Measurements from ENCODE around the gene AFF3.
"Not testable (repeated sequence)": the region's sequence is repeated elsewhere in the genome, so short reads cannot be mapped to it uniquely, and the experiment has no call there.

The AFF3 gene

GRCh38 chr2:99765731-99766318 lies 376.6 kb downstream of the AFF3 start:
- no peak for DNase-seq

GRCh38 chr2:99763764-99764163 lies 378.6 kb downstream of the AFF3 start:
- no peak for DNase-seq

DNA sequence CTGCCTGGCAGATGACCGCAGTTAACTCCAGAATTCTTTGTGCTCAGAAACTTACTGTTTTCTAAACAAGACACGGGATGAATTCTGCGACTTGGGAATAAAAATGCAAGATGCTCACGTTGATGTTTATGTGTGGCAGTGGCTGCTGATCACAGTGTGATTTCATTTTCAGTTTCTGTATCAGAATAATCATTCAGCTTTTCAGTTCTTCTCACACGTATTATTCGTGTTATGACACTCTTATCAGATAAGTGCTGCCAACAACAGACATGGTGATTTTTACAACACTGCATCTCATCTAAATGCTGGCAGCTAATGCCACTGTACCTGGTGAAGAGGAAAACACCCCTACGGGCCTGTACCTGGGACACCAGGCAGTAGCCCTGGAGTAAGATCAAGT lies 379.7 kb downstream of the AFF3 start:
- DNase-seq: no peak

GRCh38 chr2:99757611-99758114 lies 384.7 kb downstream of the AFF3 start:
- DNase-seq: no peak

DNA sequence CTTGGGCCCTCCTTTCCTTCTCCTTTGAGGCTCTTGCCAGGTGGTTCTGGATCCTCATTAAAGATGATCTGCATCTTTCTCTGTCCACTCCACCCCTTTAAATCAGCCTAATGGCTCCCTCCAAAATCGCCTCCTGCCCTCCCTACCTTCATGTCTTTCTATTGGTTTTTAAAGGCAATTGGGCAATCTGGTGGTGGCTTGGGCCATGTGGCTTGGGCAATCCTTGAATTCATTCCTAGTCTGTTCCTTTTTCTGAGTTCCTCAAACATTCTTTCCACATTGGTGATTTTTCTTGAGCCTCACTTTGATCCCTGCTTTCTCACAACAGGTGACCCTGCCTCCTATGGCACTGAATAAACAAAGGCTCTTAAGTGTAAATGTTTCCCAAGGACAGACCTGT lies 386.3 kb downstream of the AFF3 start:
- no peak for DNase-seq

DNA sequence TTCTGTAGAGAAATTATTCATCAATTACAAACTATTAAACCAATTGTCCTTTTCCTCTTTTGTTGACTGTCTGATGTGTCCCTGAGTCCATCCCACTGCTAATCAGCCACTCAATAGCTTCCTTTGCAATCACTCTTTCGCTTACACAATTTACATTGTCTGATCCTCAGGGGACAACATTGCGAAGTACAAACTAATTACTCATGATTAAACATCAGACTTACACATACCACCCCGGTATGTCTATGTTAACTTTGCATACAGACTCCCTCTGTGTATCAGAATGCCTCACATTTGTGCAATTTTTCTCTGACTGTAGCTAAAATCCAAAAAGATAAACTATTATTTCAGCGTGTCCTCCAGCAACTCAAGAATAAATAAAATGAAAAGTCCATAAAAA lies 388.2 kb downstream of the AFF3 start:
- DNase-seq: no peak

DNA sequence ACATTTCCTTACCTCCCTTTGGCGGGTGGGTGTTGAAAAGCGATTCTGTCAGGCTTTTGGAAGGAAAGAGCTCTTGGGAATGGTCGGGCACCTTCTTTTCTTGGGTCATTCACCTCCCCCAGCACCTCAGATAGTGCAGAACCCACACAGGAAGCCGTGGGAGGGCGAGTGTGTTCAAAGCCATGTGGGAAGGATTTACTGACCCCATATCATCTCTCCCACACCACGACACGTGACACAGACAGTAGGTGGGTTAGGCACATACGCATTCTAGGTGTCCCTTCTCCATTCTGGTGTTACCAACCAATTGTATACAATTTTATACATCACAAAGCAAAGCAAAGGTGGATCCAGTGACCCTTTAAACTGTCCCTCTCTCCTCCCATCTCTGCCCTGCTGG lies 388.9 kb downstream of the AFF3 start:
- DNase-seq: no peak

DNA sequence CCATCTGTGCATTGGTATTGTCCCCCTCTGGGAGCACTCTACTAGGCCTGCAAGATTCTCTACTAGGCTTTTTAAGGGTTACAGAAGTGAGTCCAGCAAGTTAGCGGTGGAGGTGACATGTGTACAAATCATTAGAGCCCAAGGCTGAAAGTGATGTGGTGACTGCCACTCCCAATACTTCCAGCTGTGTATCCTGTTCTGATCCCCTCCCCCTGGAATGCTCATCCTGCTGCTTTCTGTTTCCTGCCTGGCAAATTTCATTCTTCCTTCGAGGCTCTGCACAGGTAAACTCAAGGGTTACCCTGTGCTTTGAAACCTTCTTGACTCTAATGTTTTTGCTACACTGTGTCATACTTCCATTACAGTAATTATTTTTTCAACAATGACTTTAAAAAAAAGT lies 394.0 kb downstream of the AFF3 start:
- DNase-seq: no peak

- no peak for DNase-seq
These were observed 394.5 kb downstream of the AFF3 start for GRCh38 chr2:99747842-99748241.

- DNase-seq: peak in 4 of 56 donors; percentile 2 to 10 (median 6)
These were observed 399.2 kb downstream of the AFF3 start for GRCh38 chr2:99743146-99743545.

DNA sequence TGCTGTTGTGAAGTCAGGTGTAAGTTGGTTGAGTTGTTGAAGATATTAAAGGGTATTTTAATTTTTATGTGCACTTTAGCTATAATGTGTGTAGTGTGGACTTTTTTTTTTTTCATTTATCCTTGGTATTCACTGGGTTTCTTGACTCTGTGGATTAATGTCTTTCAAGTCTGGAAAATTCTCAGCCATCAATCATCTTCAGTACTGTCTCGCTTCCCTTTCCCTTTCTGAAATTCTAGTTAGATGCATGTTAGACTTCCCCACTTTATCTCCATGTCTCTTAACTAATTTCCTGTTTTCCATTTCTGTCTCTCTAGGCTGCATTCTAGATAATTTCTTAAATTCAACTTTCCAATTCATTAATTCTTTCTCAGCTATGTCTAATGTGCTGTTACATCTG lies 404.9 kb downstream of the AFF3 start:
- no peak for DNase-seq

DNA sequence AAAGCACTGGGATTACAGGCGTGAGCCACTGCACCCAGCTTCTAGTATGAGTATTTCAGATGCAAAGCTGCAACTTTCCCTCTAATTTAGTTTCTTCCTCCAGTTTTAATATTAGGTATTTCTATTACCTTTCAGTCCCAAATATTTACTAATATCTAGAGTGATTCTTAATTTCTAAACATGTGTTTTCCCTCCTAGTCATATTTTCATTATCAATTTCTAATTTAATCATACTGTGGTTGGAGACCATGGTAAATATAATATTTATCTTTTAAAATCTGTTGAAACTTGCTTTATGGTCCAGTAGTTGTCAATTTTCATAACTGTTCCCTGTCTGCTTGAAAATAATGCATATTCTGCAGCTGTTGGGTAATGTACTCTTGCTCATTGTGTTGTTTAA lies 406.6 kb downstream of the AFF3 start:
- DNase-seq: no peak

DNA sequence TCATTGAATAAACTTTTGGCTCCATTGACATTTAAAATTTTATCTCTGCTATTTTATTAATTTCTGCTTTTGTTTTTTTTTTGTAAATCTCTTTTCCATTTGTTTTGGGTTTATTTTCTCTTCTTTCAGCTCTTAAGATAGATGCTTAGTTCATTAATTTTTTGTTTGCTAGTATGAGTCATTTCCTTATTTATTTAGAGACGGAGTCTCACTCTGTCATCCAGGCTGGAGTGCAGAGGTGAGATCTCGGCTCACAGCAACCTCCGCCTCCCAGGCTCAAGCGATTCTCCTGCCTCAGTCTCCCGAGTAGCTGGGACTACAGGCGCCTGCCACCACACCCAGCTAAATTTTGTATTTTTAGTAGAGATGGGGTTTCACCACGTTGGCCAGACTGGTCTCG lies 407.1 kb downstream of the AFF3 start:
- not testable (repeated sequence) for DNase-seq

- no peak for DNase-seq
These were observed 408.2 kb downstream of the AFF3 start for GRCh38 chr2:99734236-99734635.

DNA sequence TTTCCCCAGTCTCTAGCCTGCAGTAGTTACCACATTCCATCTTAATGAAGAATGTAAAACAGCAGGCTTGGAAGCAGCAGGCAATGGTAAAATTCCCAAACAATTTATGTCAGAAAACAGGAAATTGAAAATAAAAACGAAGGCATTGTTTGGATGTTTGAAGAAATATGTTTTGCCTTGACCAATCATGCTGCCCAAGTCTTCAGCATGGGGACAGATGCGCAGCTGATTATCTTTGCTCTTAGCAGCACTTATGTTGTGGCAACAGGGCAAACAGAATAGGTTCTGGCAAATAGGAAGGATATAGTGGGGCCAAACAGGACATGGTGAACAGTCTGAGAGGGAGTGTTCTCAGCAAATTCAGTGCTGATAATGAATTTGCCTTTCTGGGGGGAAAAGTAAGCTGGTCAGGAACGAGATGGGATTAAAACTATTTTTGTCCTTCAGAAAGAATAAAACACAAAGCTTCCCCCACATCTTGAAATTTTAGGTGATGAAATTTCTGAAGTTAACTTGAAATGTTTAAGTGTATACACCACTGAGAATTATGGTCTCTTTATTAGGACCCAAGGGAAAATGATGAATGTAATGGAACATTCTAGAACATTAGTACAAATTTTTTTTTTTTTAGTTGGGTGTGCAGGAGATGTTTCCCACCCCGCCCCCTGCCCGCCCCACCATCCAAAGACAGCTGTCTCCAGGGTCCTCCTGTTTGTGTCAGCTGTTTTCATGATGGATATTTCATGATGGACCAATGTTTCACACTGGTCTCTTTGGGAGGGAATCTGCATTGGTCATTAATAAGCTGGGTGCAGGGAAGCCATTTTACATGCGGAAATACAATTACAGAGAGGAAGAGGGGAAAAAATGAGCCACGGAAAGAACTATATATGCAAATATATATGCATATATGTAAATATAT lies 413.0 kb downstream of the AFF3 start:
- no peak for DNase-seq

- DNase-seq: no peak
These were observed 414.2 kb downstream of the AFF3 start for GRCh38 chr2:99728166-99728565.

DNA sequence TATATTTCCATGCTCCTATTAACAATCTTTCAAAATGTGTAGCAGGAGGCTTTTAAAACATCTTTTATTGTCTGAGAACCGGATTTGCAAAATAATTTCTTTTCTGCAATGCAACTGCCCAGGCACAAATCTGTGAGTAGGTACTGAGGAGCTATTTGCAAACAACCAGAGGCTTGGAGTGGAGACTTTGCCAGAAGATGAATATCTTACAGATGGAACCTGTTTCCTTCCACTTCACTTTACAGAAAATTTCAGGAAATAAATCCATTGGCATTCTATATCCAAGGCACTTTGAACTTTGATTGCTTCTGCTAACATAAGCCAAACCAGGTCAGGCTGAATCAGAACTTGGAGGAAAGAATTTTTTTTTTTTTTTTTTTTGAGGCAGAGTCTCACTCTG lies 415.2 kb downstream of the AFF3 start:
- no peak for DNase-seq

- no peak for DNase-seq
These were observed 415.7 kb downstream of the AFF3 start for GRCh38 chr2:99726691-99727090.

GRCh38 chr2:99725820-99726219 lies 416.6 kb downstream of the AFF3 start:
- no peak for DNase-seq

GRCh38 chr2:99722476-99722875 lies 419.9 kb downstream of the AFF3 start:
- DNase-seq: no peak

GRCh38 chr2:99719102-99719501 lies 423.3 kb downstream of the AFF3 start:
- DNase-seq: no peak

DNA sequence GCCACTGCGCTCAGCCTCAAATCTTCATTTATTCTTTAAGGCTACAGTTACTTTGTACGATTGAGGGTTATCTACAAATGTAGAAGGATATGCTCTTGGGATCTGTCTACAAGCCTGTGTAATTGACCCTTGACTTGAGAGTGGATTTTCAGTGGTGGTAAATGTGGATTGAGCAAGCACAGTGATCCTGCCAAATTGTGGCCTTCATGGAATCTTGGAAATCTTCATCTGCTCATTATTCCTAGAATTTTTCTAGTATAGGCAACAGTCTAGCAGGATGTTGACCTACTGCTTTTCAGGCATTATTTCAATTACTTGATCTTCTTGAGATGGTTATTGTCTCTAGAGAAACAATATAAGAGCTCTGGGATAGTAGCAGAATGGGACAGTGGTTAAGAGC lies 426.4 kb downstream of the AFF3 start:
- DNase-seq: no peak

GRCh38 chr2:99714349-99714748 lies 428.0 kb downstream of the AFF3 start:
- no peak for DNase-seq
